ENCODE results near the gene OMA1. TPM values are rescaled to one million over a fixed set of nuclear protein-coding genes. Genes with fewer than 3 reads are reported as not detected.

OMA1 gene
- polyA plus RNA-seq, 3 donors: 6.8 to 10.2 (median 8.3) TPM

DNA sequence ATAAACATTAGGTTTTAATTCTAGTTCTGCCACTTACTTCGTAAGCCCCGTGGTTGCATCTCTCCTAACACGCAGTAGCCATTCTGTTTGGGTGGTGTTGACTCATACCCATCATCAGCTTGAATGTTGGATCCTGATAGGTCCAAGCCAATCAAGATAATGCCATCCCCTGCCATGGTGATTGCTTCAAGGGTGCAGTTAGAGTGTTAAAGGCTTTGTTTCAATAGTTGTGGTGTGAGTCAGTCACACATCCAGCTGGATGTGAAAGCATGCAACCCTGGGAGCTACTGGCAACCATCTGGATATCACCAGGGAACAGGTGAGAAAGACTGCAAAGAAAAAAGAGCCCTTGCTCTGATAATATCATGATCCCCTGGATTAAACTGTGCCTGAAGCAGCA, 69.1 kb downstream of the OMA1 start:
- 94 to 99% (median 95%) methylated on average over 3 of the region's 3 CpGs for WGBS, 3 donors

DNA sequence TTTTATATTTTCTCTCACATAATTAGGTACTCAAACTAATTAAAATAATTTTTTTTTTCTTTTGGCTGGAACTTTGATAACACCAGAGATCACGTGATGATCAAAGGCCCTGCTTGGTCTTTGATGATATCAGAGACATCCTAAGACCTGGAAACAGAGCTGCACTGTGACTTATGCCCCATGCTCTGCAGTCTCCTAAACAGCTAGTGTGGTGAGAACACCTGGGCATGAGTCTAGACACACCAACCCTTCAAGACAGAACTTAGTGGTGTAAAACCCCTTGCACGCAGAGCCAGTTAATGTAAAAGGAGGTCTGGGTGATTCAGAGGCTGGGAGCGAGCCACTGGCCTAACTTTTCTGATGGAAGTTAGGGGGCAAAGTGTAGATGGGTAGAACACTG, 70.3 kb downstream of the OMA1 start:
- 90 to 96% (median 93%) methylated on average over 3 of the region's 3 CpGs for WGBS, 3 donors

More for the DNA sequence above, 69.1 kb downstream of the OMA1 start:
- no peak overlapping the region for H3K27ac ChIP-seq (ENCODE audit: low read depth, low read length)

DNA sequence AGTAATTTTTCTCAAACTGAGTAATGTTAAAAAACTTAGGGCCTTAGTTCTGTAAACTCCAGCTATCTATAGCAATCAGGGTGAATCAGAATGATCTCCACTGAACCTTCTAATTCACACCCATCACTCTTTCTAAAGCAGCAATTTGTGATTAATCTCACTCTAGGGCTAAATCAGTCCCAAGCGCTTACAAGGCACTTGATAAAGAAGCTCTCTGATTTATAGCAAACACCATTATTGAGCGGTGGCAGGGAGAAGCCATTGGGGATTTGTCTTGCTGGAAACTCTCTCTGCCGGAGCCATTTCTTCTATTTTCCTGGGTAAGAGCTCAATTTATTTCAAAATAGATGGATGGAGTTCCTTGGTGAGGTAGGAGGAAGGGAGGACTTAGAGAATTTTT, 77.0 kb downstream of the OMA1 start:
- no peak overlapping the region for H3K27ac ChIP-seq (ENCODE audit: low read depth, low read length)
- WGBS, 3 donors: 61 to 75% (median 65%) methylated on average over 3 of the region's 3 CpGs

More for the DNA sequence above, 70.3 kb downstream of the OMA1 start:
- H3K27ac ChIP-seq (ENCODE audit: low read depth, low read length): no peak overlapping the region

DNA sequence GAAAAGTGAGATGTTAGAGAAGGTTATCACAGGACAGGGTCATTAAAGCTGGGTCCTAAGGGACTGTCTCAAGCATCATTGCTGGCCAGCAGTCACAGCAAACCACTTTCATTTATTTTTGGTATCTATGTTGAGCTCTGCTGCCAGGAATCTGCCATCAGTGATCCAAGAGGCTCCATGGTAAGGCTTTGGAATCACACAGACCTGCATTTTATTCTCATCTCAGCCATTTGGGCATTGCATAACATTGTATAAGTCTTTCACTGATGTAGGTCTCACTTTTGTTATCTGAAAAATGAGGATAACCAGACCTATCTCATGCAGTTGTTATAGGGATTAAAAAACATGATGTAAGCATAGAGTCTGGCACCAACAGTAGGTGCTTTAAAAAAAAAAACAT, 77.5 kb downstream of the OMA1 start:
- H3K27ac ChIP-seq (ENCODE audit: low read depth, low read length): no peak overlapping the region

DNA sequence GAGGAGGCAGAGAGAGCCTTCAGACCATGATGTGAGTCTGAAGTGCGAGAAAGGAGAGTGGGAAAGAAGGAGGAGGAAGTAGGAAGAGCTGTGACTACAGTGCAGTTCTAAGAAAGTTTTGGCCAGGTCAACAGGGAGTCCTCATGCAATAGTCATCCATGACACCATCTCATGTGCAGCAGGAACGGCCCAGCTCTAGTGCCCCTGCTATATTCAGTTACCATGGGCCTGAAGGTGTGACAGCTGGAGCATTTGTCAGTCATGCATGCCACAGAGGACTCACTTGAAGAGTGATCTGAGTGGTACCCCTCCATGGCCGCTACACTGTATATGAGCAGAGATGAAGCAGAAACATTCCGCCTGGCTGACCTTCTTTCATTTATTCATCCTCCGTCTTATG, 77.9 kb downstream of the OMA1 start:
- no peak overlapping the region for H3K27ac ChIP-seq (ENCODE audit: low read depth, low read length)
- WGBS, 3 donors: 63 to 72% (median 67%) methylated on average over 5 of the region's 5 CpGs

DNA sequence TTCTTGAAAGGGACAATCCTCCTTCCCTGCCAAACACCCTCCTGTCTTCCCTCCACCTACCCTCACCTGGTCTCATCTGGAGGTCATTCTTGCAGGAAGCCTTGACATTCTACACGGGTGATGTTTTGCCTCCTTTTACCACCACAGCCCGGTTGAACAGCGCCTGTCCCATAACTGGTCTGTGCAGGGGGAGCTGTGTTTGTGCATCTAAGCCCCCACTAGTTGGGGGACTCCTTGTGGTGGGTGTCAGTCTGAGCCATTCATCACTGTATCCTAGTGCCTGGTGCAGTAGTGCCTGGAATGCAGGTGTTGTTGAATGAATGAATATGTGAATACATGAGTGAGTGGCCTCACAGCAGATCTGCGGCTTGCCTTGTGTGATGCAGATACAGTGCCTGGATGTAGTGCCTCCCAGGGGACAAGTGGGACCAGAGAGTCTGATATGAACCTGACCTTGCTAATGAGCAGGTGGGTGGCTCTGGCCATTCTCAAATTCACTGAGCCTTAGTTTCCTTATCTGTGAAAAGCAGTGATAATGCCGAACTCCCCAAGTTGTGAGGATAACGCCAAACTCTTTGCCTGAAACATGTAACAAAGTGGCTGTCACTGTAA, 79.8 kb downstream of the OMA1 start:
- 75 to 92% (median 89%) methylated on average over 6 of the region's 6 CpGs for WGBS, 3 donors
- no peak overlapping the region for H3K27ac ChIP-seq (ENCODE audit: low read depth, low read length)

DNA sequence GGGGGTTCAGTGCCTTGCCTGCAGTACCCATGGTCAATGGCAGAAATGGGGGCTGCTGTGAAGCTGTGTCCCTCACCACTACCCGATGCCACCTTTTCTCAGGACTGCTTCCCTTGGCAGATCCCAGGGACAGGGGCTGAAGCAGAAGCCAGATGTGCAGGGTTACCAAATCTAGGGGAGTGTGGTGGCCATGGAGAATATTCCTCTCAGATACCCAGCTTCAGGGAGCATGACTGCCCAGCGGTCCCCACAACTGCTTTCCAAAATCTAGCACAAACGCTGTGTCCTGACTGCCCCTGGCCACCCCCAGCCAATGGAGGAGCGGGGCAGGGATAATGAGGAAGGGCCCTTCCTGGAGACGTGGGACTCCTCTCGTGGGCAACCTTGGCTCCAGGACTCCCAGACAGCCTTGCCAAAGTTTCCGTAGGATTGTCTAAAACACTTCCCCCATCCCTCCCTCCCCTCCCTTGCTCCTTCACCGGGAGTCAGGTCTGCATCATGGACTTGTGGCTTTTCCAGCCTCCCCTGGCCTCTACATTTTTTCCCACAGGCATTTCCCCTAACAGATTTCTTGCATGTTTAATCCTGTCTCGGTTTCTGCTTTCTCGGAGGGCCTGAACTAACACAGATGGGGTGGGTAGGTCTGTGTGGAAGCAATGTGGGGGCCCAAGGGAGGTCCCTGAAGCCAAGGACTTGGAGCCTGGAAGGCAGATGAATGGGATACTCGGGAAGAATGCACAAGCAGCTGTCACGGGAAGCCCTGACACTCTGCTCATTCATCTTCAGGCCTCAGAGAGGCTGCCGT, 80.5 kb downstream of the OMA1 start:
- WGBS, 3 donors: 66 to 79% (median 68%) methylated on average over 13 of the region's 13 CpGs

DNA sequence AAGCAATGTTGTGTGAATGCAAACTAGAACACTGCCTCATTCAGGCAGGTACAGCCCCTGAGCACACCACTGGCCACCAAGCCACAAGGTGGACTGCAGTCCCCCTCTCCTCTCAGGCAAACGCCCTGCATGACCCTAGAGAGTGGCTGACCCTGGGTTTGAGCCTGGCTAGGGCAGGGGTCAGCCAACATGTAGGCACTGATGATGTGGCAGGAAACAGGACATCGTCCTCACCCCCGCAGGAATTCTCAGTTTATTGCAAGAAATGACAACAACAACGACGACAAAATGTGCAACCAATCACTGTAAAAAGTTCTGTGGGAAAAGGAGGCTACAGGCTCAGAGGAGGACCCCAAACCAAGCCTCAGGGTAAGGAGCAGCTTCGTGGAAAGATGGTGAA, 81.3 kb downstream of the OMA1 start:
- 74 to 84% (median 74%) methylated on average over 6 of the region's 6 CpGs for WGBS, 3 donors

More for the DNA sequence above, 80.5 kb downstream of the OMA1 start:
- no peak overlapping the region for H3K27ac ChIP-seq (ENCODE audit: low read depth, low read length)

DNA sequence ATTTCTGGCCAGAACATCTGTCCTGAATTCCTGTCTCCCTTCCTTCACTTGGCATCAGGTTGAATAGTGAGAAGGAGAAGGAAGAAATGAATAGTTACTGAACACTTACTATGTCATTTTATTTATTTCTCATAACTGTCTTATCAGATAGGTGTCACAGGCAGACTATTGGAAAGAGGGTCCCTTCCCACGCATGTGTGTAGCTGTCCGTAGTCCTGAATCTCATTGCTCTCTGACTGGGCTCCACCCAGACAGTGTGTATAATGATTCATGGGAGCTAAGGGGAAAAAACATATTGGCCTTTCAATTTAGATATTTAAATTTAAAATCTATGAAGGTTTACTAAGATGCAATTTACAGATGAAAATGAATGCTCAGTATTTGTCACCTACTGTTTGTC, 86.1 kb downstream of the OMA1 start:
- WGBS, 3 donors: 35 to 63% (median 37%) methylated on average over 2 of the region's 2 CpGs
- H3K27ac ChIP-seq (ENCODE audit: low read depth, low read length): no peak overlapping the region

More for the DNA sequence above, 81.3 kb downstream of the OMA1 start:
- H3K27ac ChIP-seq (ENCODE audit: low read depth, low read length): no peak overlapping the region

DNA sequence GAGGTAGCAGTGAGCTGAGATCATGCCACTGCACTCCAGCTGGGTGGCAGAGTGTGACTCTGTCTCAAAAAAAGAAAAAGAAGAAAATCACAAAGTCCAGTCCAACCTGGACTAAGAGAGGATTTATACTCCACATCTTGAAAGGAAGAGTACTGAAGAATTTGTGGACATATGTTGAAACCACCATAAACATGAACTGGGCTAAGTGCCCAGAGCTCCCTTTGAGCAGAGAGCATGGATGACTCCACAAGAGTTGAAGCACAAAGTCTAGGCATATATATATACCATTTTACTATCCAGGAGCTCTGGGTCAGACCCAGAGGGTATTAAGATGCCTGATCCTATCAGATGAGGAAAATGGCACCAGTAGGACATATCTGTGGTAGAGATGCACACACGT, 86.6 kb downstream of the OMA1 start:
- WGBS, 3 donors: 78 to 100% (median 93%) methylated on average over 1 of the region's 1 CpG
- H3K27ac ChIP-seq (ENCODE audit: low read depth, low read length): no peak overlapping the region

DNA sequence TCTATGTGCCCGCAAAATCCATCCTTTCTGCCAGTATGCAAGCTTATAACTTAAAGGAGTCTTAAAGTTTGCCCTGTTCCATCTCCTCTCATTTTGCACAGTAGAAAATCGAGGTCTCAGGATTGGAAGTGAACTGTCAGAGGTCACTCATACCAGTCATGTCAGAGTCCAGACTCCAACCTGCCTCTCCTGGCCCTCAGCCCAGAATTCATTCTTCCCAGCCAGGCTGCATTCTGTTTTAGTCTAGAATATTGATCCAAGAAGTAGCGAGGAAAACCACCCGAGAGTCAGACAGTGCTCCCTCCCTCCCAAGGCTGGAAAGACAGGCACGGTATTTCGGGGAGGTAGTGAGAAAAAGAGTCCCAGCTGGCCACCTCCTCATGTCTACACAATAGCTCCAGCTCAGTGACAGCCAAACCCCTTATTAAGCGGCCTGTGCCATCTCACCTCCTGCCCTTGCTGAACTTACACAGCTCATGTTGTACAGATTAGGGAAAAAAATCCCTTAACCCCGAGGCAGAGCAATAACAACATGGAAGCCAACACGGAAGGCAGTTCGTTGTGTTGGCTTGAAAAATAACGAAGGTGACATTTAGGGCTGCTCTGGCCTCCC, 89.4 kb downstream of the OMA1 start:
- WGBS, 3 donors: 50 to 74% (median 68%) methylated on average over 11 of the region's 11 CpGs
- no peak overlapping the region for H3K27ac ChIP-seq (ENCODE audit: low read depth, low read length)

DNA sequence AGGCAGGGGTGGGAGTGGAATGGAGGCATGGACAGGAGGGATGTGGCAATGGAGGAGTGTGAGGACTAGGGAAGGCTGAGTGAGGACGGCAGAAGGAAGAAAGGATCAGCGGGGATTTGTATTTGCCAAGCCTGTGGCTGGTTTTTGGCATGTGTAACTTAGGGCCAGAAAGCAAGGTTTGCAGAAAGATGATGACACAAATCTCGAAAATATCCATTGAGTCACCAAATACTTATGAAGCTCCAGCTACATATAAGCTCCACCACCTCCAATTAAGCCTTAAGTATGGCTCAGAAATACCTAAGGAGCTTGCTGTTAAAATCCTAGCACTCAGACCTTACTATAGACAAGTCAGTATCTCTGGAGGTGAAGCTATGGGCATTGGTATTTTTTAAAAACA, 90.1 kb downstream of the OMA1 start:
- WGBS, 3 donors: 70 to 77% (median 76%) methylated on average over 3 of the region's 3 CpGs
- H3K27ac ChIP-seq (ENCODE audit: low read depth, low read length): no peak overlapping the region

DNA sequence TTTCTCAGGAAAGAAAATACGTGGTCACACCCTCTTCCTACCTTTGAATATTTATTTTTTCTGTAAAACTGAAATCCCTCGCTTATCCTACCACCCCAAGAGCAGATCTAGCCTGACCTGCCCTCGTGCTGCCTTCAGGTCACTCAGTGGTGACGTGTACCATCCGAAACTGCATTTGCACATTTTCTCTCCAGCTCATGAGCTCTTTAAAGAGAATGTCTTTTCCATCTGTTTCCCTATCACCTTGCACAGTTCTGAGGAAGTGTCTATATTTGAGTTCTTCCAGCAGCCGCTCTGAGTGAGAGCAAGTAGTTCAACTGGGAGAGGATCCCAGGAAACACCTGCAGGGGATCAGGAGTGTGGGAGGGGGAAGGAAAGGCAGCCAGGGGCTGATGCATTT, 91.7 kb downstream of the OMA1 start:
- no peak overlapping the region for H3K27ac ChIP-seq (ENCODE audit: low read depth, low read length)
- 68 to 79% (median 77%) methylated on average over 6 of the region's 6 CpGs for WGBS, 3 donors

DNA sequence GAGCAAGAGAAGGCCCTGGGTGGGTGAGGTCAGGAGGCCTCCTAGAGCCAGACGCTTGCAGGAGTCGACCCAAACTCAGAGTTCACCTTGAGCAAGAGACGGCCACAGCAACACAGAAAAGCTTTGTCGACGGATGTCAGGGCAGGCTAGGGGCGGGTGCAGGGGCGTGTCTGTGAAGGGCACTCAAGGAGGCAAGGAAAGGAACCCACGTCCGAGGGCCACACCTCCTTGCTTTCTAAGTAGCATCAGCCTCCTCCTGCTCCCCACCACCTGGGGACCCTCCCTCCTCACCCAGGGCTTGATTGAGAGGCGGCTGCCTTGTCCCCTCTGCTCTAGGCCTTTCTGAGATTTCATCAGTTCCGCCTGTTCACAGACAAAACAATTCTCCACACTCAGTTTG, 92.1 kb downstream of the OMA1 start:
- WGBS, 3 donors: 68 to 79% (median 69%) methylated on average over 10 to 11 of the region's 11 CpGs
- no peak overlapping the region for H3K27ac ChIP-seq (ENCODE audit: low read depth, low read length)

DNA sequence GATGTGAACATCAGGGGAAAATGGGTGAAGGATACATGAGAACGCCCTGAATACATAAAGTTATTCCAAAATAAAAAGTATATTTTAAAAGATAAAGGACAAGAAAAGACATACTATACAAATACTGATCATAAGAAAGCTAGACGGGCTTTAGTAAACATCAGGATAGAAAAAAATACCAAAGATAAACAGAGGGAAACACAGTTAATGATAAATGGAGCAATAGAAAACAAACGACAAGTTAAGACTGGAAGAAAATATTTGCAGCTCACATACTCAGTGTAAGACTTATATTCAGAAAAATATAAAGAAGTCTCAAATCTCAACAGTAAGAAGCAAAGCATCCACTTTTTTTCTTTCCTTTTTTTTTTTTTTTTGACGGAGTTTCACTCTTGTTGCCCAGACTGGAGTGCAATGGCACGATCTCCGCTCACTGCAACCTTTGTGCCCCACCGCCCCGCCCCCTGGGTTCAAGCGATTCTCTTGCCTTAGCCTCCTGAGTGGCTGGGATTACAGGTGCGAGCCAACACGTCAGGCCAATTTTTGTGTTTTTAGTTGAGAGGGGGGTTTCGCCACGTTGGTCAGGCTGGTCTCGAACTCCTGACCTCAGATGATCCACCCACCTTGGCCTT, 94.8 kb downstream of the OMA1 start:
- H3K27ac ChIP-seq (ENCODE audit: low read depth, low read length): no peak overlapping the region
- WGBS, 3 donors: 73 to 92% (median 87%) methylated on average over 14 of the region's 14 CpGs

DNA sequence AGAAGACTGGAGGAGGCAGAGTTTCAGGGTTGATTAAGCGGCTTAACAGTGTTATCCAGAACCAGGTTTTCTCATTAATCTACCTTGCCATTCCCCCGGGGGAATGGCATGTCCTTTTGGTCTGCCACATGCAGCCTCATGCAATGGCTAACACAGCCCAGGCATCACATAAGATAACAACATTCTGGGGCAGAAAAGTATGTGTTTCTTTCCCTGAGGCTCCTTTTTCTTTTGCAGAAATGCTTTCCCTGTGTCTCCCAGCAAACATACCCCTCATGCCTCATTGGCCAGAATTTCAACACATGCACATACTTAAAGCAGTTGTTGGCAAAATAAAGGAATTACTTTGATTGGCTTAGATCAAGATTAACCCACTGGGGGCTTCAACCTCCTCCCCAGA, 98.6 kb downstream of the OMA1 start:
- WGBS, 3 donors: 30 to 80% (median 57%) methylated on average over 2 of the region's 2 CpGs

DNA sequence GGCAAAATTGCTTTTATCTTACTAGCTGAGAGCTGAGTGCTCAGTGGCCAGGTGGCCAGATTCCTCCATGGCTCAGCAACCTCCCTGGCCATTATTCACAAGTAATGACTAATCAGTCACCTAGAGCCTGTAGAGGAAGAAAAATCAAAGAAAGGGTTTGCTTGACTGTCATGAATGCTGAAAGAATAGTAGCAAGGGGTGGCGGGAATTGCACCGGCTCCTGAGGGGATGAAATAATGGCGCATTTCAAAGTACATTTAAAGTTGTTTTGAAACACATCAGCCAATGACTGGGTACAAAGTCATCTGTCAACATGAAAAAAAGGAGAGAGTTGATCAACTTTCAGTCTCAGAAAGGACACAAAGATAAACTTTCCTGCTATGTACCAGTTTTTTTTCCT, 99.5 kb downstream of the OMA1 start:
- H3K27ac ChIP-seq (ENCODE audit: low read depth, low read length): no peak overlapping the region
- WGBS, 3 donors: 55 to 89% (median 70%) methylated on average over 3 of the region's 3 CpGs

More for the DNA sequence above, 98.6 kb downstream of the OMA1 start:
- no peak overlapping the region for H3K27ac ChIP-seq (ENCODE audit: low read depth, low read length)

DNA sequence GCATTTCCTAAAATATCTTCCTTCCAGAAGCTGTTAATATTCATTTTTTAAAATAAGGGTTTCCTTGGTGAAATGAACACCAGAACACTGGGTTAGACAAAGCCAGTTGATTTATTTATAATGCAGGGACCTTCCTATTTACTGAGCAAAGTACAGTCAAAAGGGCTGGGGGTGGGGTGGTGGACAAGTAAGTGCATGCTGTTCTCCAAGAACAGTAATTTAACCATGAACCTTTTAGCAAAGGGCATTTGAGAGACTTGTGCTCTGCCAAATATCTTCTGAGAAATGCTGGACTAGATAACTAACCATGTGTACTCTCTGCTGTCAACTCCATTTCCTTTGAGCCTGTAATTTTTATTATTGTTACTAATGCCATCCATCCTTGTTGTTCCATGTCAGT, 100.2 kb downstream of the OMA1 start:
- no peak overlapping the region for H3K27ac ChIP-seq (ENCODE audit: low read depth, low read length)

Measured in adipose tissue (tissue), 3 donors.